ENCODE data around the gene IL2RA.
"Not testable (repeated sequence)": the region's sequence is repeated elsewhere in the genome, so short reads cannot be mapped to it uniquely, and the experiment has no call there.

DNA sequence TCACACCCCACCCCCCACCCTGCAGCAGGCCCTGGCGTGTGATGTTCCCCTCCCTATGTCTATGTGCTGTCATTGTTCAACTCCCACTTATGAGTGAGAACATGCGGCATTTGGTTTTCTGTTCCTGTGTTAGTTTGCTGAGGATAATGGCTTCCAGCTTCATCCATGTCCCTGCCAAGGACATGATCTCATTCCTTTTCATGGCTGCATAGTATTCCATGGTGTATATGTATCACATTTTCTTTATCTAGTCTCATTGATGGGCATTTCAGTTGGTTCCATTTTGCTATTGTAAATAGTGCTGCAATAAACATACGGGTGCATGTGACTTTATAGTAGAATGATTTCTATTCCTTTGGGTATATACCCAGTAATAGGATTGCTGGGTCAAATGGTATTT is 2.6 kb upstream of the IL2RA start:
- TF ChIP-seq, protein P1, sequence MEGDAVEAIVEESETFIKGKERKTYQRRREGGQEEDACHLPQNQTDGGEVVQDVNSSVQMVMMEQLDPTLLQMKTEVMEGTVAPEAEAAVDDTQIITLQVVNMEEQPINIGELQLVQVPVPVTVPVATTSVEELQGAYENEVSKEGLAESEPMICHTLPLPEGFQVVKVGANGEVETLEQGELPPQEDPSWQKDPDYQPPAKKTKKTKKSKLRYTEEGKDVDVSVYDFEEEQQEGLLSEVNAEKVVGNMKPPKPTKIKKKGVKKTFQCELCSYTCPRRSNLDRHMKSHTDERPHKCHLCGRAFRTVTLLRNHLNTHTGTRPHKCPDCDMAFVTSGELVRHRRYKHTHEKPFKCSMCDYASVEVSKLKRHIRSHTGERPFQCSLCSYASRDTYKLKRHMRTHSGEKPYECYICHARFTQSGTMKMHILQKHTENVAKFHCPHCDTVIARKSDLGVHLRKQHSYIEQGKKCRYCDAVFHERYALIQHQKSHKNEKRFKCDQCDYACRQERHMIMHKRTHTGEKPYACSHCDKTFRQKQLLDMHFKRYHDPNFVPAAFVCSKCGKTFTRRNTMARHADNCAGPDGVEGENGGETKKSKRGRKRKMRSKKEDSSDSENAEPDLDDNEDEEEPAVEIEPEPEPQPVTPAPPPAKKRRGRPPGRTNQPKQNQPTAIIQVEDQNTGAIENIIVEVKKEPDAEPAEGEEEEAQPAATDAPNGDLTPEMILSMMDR (conservative IDR thresholded peaks at IDR 0.05; ENCODE audit: low read length), result not testable (repeated sequence)
- TF ChIP-seq EZH2phosphoT487 (IDR thresholded peaks at IDR 0.05; ENCODE audit: borderline replicate concordance), result not testable (repeated sequence)
